ENCODE data around the gene INAFM1. TPM values are rescaled to one million over a fixed set of nuclear protein-coding genes. Genes with fewer than 3 reads are reported as not detected.
A peak's percentile ranks its signal among the peaks of the same experiment; 100 is the strongest.
"Not testable (repeated sequence)": the region's sequence is repeated elsewhere in the genome, so short reads cannot be mapped to it uniquely, and the experiment has no call there.

Gene INAFM1
- total RNA-seq, 1 donor from 2014 or later, result 18.9 TPM

DNA sequence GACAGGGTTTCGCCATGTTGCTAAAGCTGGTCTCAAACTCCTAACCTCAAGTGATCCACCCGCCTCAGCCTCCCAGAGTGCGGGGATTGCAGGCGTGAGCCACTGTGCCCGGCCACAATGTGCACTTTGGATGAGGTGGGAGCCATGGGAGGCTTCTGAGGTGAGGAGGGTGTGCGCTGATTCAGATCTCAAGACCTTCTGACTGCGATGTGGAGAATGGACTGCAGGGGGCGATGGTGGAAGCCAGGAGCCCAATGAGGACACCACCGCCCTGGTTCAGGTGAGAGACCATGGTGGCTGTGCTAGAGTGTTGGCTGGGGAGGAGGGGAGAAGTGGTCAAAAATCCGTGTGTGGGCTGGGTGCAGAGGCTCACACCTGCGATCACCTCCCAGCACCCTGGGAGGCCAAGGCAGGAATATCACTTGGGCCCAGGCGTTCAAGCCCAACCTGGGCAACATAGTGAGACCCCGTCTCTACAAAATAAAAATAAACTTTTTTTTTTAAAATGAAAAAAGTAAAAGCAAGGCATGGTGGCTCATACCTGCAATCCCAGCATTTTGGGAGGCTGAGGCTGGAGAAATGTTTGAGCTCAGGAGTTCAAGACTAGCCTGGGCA lies 5.6 kb downstream of the INAFM1 start:
- no peak for DNase-seq (ENCODE audit: extremely low spot score in 2 of 2)
- no peak overlapping the region for H3K27ac ChIP-seq

DNA sequence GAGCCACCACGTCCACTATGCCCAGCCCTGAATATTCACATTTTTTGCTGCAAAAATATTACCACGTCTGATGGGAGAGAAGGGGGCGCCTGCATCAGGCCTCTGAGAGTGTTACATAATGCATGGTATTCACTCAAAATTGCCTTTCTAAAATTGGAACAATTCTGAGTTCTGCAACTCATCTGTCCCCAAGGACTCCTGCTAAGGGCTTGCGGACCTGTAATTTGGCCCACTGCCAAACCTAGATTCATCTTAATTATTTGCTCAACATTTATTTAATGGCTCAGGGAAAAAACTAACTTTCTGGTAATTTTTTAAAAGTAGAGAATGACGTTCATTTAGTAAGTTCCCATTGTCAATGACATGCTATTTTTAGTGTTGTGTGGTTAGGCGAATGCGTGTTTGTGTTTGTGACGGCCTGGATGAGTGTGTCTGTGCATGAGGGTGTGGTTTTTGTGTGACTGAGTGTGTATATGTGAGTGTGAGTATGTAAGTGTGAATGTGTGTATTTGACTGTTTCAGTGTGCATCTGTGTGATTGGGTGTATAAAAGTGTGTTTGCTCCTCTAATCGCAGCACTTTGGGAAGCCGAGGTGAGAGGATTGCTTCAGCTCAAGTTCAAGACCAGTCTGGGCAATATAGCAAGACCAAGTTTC lies 8.8 kb downstream of the INAFM1 start:
- intact Hi-C loops (cut with DNase I), result no loop called here
- Histone ChIP-seq H3K4me1 (peaks cover 11% of the 10 kb centered on the region), H3K4me3 (no peak overlapping the region), H3K27ac (no peak overlapping the region), H3K9me3 (no peaks in the 10 kb centered on the region), H3K27me3 (no peaks in the 10 kb centered on the region), H3K36me3 (no peaks in the 10 kb centered on the region)
- no peak for TF ChIP-seq POLR2A (IDR thresholded peaks at IDR 0.05)
- TF ChIP-seq, protein P1, sequence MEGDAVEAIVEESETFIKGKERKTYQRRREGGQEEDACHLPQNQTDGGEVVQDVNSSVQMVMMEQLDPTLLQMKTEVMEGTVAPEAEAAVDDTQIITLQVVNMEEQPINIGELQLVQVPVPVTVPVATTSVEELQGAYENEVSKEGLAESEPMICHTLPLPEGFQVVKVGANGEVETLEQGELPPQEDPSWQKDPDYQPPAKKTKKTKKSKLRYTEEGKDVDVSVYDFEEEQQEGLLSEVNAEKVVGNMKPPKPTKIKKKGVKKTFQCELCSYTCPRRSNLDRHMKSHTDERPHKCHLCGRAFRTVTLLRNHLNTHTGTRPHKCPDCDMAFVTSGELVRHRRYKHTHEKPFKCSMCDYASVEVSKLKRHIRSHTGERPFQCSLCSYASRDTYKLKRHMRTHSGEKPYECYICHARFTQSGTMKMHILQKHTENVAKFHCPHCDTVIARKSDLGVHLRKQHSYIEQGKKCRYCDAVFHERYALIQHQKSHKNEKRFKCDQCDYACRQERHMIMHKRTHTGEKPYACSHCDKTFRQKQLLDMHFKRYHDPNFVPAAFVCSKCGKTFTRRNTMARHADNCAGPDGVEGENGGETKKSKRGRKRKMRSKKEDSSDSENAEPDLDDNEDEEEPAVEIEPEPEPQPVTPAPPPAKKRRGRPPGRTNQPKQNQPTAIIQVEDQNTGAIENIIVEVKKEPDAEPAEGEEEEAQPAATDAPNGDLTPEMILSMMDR (IDR thresholded peaks at IDR 0.05), result no peak
- TF ChIP-seq POLR2AphosphoS5 (IDR thresholded peaks at IDR 0.05; ENCODE audit: insufficient read depth in 1 of 2, low read depth in 1 of 2), result no peak
- no peak for DNase-seq (ENCODE audit: extremely low spot score in 2 of 2)

More for the DNA sequence above, 5.6 kb downstream of the INAFM1 start:
- peaks cover 28% of the 10 kb centered on the region for H3K4me1 ChIP-seq
- intact Hi-C loops (cut with DNase I), result no loop called here
- TF ChIP-seq POLR2A (IDR thresholded peaks at IDR 0.05) (no peak), POLR2AphosphoS5 (IDR thresholded peaks at IDR 0.05; ENCODE audit: insufficient read depth in 1 of 2, low read depth in 1 of 2) (no peak)
- TF ChIP-seq, protein P1 (IDR thresholded peaks at IDR 0.05), result no peak
- H3K36me3 ChIP-seq, result no peaks in the 10 kb centered on the region
- H3K4me3 ChIP-seq, result no peak overlapping the region
- H3K9me3 ChIP-seq, result no peaks in the 10 kb centered on the region
- no peaks in the 10 kb centered on the region for H3K27me3 ChIP-seq

DNA sequence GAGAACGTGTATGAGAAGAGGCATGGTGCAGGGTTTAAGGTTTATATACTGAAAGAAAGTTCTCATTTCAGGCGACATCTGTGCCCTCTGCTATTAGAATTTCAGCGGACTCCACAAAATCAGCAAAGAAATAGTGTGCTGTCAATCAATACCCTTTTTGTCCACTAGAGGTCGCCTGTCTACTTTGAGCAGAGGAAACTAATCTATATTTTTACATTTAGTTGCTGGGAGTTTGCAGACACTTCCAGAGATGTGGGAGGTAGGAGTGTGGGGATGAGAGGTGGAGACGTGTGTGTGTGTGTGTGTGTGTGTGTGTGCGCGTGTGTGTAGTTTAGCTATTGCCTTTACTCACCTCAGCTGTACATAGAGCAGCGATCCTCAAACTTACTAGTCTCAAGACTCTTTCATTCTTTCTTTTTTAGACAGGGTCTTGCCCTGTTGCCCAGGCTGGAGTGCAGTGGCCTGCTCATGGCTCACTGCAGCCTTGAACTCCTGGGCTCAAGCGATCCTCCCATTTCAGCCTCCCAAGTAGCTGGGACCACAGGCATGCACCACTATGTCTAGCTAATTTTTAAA lies 9.7 kb downstream of the INAFM1 start:
- no peak overlapping the region for H3K4me3 ChIP-seq
- no peak overlapping the region for H3K27ac ChIP-seq
- no peaks in the 10 kb centered on the region for H3K9me3 ChIP-seq
- H3K4me1 ChIP-seq, result peaks cover 10% of the 10 kb centered on the region
- no peaks in the 10 kb centered on the region for H3K27me3 ChIP-seq
- no peak for DNase-seq (ENCODE audit: extremely low spot score in 2 of 2)
- TF ChIP-seq POLR2AphosphoS5 (IDR thresholded peaks at IDR 0.05; ENCODE audit: insufficient read depth in 1 of 2, low read depth in 1 of 2) (no peak), POLR2A (IDR thresholded peaks at IDR 0.05) (no peak)
- TF ChIP-seq, protein P1 (IDR thresholded peaks at IDR 0.05), result peak; percentile 83 to 89 (median 84)
- no peaks in the 10 kb centered on the region for H3K36me3 ChIP-seq
- intact Hi-C loops (cut with DNase I), result no loop called here

DNA sequence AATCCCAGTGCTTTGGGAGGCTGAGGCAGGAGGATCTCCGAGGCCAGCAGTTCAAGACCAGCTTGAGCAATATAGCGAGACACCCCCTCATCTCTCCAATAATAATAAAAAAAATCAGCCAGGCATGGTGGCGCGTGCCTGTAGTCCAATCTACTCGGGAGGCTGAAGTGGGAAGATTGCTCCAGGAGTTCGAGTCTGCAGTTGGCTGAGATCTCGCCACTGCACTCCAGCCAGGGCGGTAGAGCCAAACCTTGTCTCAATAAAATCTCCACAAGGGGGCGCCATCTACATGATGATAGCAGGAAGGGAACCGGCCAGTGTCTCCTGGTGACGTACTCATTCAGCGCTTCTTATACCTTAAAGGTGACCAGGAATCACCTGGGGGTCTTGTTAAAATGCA lies 21.4 kb downstream of the INAFM1 start:
- no peaks in the 10 kb centered on the region for H3K36me3 ChIP-seq
- H3K4me3 ChIP-seq, result no peak overlapping the region
- no peaks in the 10 kb centered on the region for H3K27me3 ChIP-seq
- H3K4me1 ChIP-seq, result no peaks in the 10 kb centered on the region
- no peak for TF ChIP-seq POLR2AphosphoS5 (IDR thresholded peaks at IDR 0.05; ENCODE audit: insufficient read depth in 1 of 2, low read depth in 1 of 2)
- TF ChIP-seq, protein P1 (IDR thresholded peaks at IDR 0.05), result peak; percentile 42 to 65 (median 63)
- no peaks in the 10 kb centered on the region for H3K9me3 ChIP-seq
- DNase-seq (ENCODE audit: extremely low spot score in 2 of 2), result no peak
- intact Hi-C loops (cut with DNase I), result loop anchor here (10.0 kb wide), 1 partner anchor 129 kb away; no protein-coding TSS in a partner anchor
- H3K27ac ChIP-seq, result no peak overlapping the region

DNA sequence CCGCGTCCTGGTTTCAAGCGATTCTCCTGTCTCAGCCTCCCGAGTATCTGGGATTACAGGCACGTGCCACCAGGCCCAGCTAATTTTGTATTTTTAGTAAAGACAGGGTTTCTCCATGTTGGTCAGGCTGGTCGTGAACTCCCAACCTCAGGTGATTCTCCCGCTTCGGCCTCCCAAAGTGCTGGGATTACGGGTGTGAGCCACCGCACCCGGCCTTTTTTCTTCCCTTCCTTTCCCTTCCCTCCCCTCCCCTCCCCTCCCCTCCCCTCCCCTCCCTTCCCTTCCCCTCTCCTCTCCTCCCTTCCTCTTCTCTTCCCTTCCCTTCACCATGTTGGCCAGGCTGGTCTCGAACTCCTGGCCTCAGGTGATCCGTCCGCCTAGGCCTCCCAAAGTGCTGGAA lies 26.2 kb downstream of the INAFM1 start:
- H3K27me3 ChIP-seq; H3K9me3 ChIP-seq; DNase-seq (ENCODE audit: extremely low spot score in 2 of 2); H3K36me3 ChIP-seq; H3K4me3 ChIP-seq; H3K4me1 ChIP-seq; H3K27ac ChIP-seq: not testable (repeated sequence)
- intact Hi-C loops (cut with DNase I), result loop anchor here (10.0 kb wide), 1 partner anchor 84 kb away; no protein-coding TSS in a partner anchor

All from vagina (tissue), 2 donors.